ENCODE measurements around the gene NAB1. TPM values are rescaled to one million over a fixed set of nuclear protein-coding genes. Genes with fewer than 3 reads are reported as not detected.
"Not testable (repeated sequence)": the region's sequence is repeated elsewhere in the genome, so short reads cannot be mapped to it uniquely, and the experiment has no call there.

NAB1 gene, protein sequence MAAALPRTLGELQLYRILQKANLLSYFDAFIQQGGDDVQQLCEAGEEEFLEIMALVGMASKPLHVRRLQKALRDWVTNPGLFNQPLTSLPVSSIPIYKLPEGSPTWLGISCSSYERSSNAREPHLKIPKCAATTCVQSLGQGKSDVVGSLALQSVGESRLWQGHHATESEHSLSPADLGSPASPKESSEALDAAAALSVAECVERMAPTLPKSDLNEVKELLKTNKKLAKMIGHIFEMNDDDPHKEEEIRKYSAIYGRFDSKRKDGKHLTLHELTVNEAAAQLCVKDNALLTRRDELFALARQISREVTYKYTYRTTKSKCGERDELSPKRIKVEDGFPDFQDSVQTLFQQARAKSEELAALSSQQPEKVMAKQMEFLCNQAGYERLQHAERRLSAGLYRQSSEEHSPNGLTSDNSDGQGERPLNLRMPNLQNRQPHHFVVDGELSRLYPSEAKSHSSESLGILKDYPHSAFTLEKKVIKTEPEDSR
- total RNA-seq = 10 to 100 TPM; 45.7 to 59.7 TPM

DNA sequence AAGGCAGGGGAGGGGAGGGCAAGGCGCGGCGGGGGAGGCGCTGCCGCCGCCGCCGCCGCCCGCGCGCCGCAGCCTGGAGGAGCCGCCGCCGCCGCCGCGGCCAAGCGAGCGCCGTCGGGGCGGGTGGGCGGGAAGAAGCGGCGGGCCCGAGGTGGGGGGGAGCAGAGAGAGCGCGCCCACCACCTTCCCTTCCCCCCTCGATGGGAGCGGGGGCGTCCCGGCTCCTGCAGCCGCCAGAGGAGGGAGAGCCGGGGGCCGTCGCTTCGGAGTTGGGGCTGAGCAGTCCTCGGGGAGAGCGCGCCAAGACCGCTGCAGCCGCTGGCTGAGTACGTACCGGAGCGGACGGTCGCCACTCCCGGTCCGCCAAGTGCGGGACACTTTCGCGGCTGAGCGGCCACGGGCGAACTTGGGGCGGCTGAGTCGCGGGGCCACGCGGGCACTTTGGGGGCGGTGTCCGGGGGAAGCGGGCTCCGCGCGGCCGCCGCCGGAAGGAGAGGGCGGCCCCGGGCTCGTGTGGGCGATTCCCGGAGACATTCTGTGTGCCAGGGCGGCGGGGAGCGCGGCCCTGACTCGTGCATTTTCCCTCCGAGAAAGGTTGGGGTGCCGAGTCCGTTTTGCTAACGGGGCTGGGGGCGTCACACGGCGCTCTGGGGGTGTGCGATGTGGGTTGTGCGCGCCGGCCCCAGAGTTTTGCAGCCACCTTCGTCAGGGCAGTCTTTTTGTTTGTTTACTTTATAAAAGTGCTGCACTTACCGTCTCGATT is at the start of gene NAB1:
TSS of gene NAB1 (plus strand) at position 49 of the 763 bp plus-strand sequence. CDS start 10,094 bp downstream, outside the sequence.
- Mint-ChIP-seq H3K9me3 (no peaks in the 10 kb centered on the region), H3K27me3 (no peaks in the 10 kb centered on the region), H3K4me3 (peak within 1 kb of the TSS; percentile 94), H3K27ac (peak within 1 kb of the TSS; percentile 81 to 96), H3K4me1 (ENCODE audit: low read depth in 2 of 2) (peaks cover 25 to 36% of the 10 kb centered on the region in 2 donors), H3K36me3 (peaks cover 7% of the 10 kb centered on the region)
- peak; percentile 85 for DNase-seq (ENCODE audit: low spot score)
- ATAC-seq = peak; percentile 78 to 81

DNA sequence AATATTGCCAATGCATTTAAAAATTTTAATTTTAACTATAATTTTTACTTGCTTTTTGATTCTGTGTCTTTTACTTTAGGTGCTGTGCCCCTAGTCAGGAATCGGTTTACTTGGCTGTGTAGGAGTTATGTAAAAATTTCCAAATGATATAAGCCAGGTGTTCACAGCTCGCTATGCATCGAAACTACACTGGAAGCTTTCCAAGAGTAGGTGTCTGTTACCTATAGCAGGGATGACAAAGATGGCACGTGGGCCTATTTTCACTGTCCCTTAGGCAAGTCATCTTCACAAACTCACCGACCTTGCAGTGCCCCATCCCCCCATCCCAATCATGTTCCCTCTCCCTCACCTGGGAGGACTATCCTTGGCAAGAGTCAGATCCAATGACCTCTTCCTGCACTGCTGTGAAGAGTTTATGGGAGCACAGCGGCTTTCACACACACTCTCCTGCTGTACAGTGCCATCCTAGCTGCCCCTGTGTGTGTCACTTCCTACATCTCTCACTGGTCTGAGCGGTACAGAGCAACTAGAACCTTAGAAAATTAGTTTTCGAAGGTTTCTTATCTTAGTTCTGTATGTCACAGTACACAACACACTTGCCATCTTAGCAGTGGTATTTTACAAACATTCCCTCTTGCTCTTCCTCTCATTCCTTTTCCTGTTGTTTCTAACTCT is 49.2 kb upstream of the NAB1 start:
- DNase-seq (ENCODE audit: low spot score) = no peak
- H3K27ac Mint-ChIP-seq = peak overlapping the region in 1 of 2 donors; percentile 30

DNA sequence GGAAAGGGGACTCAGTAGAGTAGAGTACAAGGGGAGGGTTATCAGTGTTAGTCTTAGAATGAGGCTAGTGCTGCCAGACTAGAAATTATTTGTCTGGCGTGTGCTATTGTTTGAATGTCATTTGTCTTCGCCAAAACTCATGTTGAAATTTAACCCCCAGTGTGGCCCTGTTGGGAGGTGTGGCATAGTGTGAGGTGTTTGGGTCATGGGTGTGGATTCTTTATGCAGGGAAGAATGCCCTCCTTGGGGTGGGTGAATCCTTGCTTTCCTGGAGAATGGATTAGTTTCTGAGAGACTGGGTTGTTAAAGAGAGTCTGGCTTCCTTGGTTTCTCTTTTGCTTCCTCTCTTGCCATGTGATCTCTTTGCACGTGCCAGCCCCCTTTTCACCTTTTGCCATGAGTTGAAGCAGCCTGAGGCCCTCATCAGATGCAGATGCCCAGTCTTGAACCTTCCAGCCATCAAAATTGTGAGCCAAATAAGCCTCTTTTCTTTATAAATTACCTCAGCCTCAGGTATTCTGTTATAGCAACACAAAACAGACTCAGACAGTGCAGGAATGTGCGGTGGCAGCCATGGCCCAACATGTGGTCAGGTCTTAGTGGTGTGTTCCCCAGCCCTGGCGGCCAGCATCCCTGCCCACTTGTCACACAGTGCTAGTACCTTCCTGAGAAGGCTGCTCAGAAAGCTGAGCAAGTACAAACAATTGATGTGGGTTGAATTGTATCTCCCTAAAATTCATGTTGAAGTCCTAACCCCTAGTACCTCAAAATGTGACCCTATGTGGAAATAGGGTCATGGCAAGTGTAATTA is 48.4 kb upstream of the NAB1 start:
- Mint-ChIP-seq H3K9me3 (no peaks in the 10 kb centered on the region), H3K4me1 (ENCODE audit: low read depth in 2 of 2) (peaks cover 11 to 13% of the 10 kb centered on the region in 2 donors), H3K27me3 (no peaks in the 10 kb centered on the region), H3K36me3 (no peaks in the 10 kb centered on the region), H3K4me3 (no peak overlapping the region), H3K27ac (peak overlapping the region in 1 of 2 donors; percentile 30)
- ATAC-seq (no peak), DNase-seq (ENCODE audit: low spot score) (no peak)

More for the DNA sequence above, 49.2 kb upstream of the NAB1 start:
- H3K4me3 Mint-ChIP-seq = no peak overlapping the region
- H3K4me1 Mint-ChIP-seq (ENCODE audit: low read depth in 2 of 2) = peaks cover 11 to 13% of the 10 kb centered on the region in 2 donors
- no peaks in the 10 kb centered on the region for H3K36me3 Mint-ChIP-seq
- no peaks in the 10 kb centered on the region for H3K27me3 Mint-ChIP-seq
- H3K9me3 Mint-ChIP-seq = no peaks in the 10 kb centered on the region
- no peak for ATAC-seq

DNA sequence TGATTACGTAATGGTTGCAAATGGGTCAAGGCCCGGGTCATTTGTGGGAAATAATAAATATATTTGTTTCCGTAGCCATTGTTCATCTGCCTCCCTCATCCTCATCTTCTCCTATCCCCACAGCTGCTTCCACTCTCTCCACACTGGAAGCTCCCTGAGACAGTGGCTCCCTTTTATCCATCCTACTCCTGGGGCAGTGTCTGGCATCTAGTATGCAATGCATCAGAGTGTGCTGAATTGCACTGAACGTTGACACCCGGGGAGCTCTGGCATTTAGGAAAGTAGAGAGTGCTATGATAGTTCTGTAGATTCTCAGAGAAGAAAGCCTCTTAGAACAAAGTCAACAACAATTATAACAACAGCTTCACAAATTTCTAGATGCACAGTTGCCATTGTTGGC is 45.5 kb upstream of the NAB1 start:
- Mint-ChIP-seq H3K4me1 (ENCODE audit: low read depth in 2 of 2) (peaks cover 13 to 16% of the 10 kb centered on the region in 2 donors), H3K4me3 (no peak overlapping the region), H3K36me3 (no peaks in the 10 kb centered on the region), H3K27me3 (no peaks in the 10 kb centered on the region), H3K27ac (no peak overlapping the region), H3K9me3 (no peaks in the 10 kb centered on the region)
- ATAC-seq (no peak), DNase-seq (ENCODE audit: low spot score) (no peak)

DNA sequence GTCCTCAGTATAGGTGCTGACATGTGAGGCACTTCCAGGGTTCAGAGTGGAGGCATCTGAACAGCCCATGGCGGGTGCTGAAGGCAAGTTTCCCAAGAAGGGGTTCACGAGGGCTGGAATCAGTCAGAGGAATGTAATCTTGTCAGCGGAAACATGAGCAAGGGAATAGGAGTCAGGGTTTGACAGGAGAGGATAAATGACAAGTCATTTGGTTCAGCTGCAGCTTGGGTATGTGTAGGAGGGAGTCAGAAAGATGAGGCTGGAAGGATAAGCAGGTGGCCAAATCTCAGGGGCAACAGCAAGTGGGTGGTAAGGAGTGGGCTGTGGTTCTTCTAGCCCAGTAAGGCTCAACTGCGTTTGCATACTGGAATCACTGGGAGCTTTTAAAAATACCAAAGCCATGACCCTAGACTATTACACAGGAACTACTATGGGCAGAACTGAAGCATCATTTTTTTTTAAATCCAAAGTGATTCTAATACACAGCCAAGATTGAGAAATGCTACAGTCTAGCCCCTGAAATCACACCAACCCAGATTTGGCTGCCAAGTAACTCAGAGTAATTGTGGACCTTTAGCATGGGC is 41.8 kb upstream of the NAB1 start:
- Mint-ChIP-seq H3K27me3 (no peaks in the 10 kb centered on the region), H3K36me3 (peaks cover 5% of the 10 kb centered on the region), H3K9me3 (no peaks in the 10 kb centered on the region), H3K27ac (no peak overlapping the region), H3K4me1 (ENCODE audit: low read depth in 2 of 2) (peaks cover 0 to 5% of the 10 kb centered on the region in 2 donors), H3K4me3 (no peak overlapping the region)
- DNase-seq (ENCODE audit: low spot score) = no peak
- no peak for ATAC-seq

DNA sequence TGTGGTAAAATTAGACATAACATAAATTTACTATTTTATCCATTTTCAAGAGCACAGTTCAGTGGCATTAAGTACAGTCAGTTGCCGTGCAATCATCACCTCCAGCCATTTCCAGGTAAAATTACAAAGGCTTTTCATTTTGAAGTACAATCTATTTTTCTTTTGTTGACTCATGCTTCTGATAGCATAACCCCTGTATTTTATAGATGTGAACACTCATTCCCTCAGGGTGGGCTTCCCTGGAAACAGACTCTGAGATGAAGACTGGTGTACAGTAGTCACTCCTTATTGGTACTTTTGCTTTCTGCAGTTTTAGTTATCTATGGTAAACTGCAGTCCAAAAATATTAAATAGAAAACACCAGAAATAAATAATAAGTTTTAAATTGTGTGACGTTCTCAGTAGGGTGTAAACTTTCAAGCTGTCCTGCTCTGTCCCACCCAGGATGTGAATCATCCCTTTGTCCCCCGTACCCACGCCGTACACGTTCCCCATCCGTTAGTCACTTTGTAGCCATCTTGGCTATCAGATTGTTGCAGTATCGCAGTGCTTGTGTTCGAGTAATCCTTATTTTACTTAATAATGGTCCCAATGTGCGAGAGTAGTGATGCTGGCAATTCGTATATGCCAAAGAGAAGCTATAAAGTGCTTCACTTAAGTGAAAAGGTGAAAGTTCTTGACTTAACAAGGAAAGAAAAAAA is 41.1 kb upstream of the NAB1 start:
- Mint-ChIP-seq H3K27me3 (no peaks in the 10 kb centered on the region), H3K36me3 (peaks cover 5% of the 10 kb centered on the region), H3K4me3 (no peak overlapping the region), H3K27ac (no peak overlapping the region), H3K9me3 (no peaks in the 10 kb centered on the region), H3K4me1 (ENCODE audit: low read depth in 2 of 2) (peaks cover 0 to 5% of the 10 kb centered on the region in 2 donors)
- DNase-seq (ENCODE audit: low spot score) (no peak), ATAC-seq (no peak)

DNA sequence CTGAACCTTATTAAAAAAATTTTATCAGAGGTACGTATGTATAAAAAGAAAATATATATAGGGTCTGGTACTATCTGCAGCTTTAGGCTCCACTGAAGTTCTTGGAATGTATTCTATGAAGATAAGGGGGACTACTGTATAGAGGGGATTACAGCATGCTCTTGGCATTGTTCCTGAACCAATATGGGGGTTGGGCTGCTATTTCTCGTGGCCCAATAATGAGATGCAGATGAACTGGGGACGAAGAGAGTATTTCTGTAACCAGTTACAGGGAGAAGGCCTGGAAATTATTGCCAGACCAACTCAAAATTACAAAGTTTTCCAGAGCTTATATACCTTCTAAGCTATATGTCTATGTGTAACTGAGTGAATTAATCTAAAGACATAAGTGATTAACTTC is 40.0 kb upstream of the NAB1 start:
- not testable (repeated sequence) for DNase-seq (ENCODE audit: low spot score); H3K9me3 Mint-ChIP-seq; H3K4me3 Mint-ChIP-seq; H3K27ac Mint-ChIP-seq; ATAC-seq; H3K36me3 Mint-ChIP-seq; H3K4me1 Mint-ChIP-seq (ENCODE audit: low read depth in 2 of 2); H3K27me3 Mint-ChIP-seq

DNA sequence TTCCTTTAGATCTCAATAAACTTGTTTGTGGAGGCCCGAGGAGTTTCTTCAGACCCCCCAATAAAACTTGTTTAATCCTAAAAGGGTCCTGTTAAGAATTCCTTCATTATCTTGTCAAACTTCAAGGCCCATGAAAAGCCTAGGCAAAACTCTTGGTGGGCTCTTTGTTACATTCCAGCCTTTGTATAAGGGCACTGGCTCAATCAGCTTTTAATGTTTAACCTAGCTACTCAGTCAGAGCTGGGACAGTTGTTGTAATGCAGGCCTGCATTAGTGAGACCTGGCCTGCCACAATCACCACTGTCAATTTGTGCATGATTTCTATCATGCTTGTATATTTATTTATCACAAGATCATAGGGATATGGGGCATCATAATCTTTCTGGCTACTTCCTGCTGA is 39.5 kb upstream of the NAB1 start:
- H3K9me3 Mint-ChIP-seq; ATAC-seq; H3K27ac Mint-ChIP-seq; H3K4me3 Mint-ChIP-seq; DNase-seq (ENCODE audit: low spot score); H3K36me3 Mint-ChIP-seq; H3K4me1 Mint-ChIP-seq (ENCODE audit: low read depth in 2 of 2); H3K27me3 Mint-ChIP-seq: not testable (repeated sequence)

DNA sequence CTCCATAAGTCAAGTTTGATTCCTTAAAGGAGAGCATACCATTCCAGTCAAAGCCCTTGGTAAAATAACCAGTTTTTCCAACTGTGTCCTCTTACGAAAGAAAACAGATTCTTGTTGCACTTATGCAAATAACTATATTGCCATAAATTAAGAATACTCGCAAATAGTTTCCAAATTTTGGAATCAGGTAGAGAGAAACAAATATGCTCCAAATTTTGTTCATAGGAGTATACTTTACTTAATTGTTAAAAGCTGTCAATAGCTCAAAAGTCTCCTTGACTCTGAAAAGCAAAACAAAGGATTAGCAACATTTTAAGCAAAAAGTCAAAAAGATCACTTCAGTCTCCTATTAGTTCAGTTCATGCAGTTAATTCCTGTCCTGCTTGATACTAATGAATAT is 38.4 kb upstream of the NAB1 start:
- not testable (repeated sequence) for DNase-seq (ENCODE audit: low spot score); H3K36me3 Mint-ChIP-seq; H3K4me1 Mint-ChIP-seq (ENCODE audit: low read depth in 2 of 2); H3K4me3 Mint-ChIP-seq; H3K27ac Mint-ChIP-seq; H3K27me3 Mint-ChIP-seq; ATAC-seq; H3K9me3 Mint-ChIP-seq

DNA sequence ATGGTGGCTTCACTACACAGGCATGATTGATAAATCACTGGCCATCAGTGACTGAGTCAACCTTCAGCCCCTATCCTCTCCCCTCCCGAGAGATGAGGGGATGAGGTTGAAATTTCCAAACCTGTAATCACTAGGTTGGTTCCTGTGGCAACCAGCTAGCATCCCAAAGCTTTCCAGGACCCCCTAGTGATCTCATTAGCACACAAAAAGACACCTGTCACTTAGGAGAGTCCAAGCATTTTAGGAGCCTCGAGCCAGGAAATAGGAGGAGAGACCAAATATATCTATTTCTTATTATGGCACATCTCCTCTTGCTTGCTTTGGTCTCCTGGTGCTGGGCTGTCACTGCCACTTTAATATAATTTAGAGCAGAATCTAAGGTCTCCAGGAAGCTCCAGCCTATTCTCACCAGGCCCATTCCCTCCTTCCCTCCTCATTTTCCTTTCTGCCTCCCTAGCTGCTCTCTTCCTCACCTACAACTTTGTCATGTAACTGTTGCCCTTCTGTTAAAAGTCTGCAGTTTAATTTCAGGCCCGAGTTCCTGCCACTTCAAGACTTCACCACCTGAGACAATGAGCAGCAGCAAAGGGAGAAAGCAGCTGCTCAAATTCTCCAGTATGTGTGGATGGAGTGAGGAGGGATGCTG is 33.2 kb upstream of the NAB1 start:
- ATAC-seq (no peak), DNase-seq (ENCODE audit: low spot score) (no peak)
- H3K9me3 Mint-ChIP-seq = no peaks in the 10 kb centered on the region
- H3K36me3 Mint-ChIP-seq = no peaks in the 10 kb centered on the region
- peaks cover 0 to 3% of the 10 kb centered on the region in 2 donors for H3K4me1 Mint-ChIP-seq (ENCODE audit: low read depth in 2 of 2)
- H3K4me3 Mint-ChIP-seq = no peak overlapping the region
- no peaks in the 10 kb centered on the region for H3K27me3 Mint-ChIP-seq
- peak overlapping the region in 1 of 2 donors; percentile 79 for H3K27ac Mint-ChIP-seq

DNA sequence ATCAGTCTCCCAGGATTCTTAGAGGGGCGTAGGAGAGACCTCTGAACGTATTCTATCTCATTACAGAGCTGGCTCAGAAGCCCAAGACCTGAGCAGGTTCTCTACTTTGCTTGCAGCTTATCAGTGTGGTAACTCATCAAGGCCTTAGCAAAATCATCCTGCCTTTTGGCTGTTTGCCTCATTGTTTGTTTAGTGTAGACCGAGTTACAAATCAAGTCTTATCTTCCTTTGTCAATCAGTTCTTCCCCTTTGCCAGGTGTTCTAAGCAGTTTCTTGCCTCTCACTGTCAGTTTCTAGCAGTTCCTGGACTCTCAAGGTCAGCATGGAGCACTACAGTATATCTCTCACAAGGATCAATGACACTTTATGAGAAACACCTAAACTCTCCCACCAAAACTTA is 30.9 kb upstream of the NAB1 start:
- H3K4me3 Mint-ChIP-seq = no peak overlapping the region
- H3K27me3 Mint-ChIP-seq = no peaks in the 10 kb centered on the region
- peaks cover 0 to 3% of the 10 kb centered on the region in 2 donors for H3K4me1 Mint-ChIP-seq (ENCODE audit: low read depth in 2 of 2)
- no peaks in the 10 kb centered on the region for H3K36me3 Mint-ChIP-seq
- DNase-seq (ENCODE audit: low spot score) (no peak), ATAC-seq (no peak)
- H3K9me3 Mint-ChIP-seq = no peaks in the 10 kb centered on the region
- no peak overlapping the region for H3K27ac Mint-ChIP-seq

DNA sequence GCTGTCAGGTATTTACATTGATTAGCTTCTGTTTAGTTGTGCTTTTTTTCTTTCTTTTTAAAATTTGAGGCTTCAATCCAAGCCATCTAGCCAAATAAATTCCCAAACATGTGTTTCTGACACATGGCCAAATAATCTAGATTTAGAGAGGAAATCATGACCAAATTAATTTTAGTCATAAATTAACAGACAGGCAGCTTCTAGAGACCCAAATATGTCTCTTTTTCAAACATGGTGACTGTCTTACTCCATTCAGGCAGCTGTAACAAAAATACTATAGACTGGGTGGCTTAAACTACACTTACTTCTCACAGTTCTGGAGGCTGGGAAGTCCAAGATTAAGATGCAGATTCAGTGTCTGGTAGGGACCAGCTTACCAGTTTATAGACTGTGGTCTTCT is 23.2 kb upstream of the NAB1 start:
- Mint-ChIP-seq H3K36me3 (peaks cover 5% of the 10 kb centered on the region), H3K9me3 (peaks cover 6% of the 10 kb centered on the region), H3K27ac (no peak overlapping the region), H3K27me3 (no peaks in the 10 kb centered on the region), H3K4me1 (ENCODE audit: low read depth in 2 of 2) (peaks cover 13% of the 10 kb centered on the region in 2 donors), H3K4me3 (no peak overlapping the region)
- DNase-seq (ENCODE audit: low spot score) = no peak
- ATAC-seq = no peak

Measured in natural killer cell treated with Interleukin-12 subunit alpha and Interleukin-12 subunit beta and Interleukin-15 and Interleukin-18, amount 100 ng/mL, for 72 hours (primary cell).